ENCODE measurements around the gene ATG10.
A peak's percentile ranks its signal among the peaks of the same experiment; 100 is the strongest.

Gene ATG10

DNA sequence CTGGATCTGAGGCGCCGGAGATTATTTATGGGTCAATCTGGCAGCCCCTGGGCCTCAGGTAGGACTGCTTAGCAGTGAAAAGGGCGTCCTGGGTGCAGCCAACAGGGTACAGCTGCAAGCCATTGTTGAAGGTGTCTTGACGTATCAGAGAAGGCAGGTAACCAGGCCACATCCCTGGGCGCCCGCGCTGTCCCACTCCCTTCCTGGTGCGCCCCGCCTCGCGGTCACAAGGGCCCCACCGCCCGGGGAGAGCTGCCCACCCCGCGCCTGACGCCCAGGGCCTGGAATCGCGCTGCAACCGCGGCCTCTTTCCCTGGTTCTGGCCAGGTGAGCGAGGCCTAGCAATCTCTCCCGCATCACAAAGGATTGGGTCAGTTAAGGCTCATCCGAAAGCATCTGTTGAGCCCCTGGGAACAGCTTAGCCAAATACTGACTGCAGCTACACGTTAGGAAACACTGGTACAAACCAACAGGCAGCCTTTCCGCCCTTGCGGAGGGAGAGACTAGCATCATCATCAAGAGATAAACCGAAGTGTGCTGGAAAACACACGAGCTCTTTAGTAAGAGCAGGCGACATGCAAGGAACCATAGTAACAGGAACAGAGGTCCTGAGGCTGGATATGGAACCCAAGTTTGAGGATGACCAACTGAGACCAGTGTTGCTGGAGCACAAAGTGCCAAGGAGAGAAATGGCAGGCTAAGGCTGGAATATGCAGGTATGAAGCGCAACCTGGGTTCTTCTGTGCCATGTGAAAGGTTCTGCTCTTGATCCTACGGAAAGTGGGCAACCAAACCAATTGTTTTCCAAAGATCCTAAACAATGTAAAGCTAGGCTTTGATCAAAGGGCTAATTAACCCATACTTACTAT lies 302.8 kb downstream of the ATG10 start:
- peak in 1 of 2 donors; percentile 20 for DNase-seq (ENCODE audit: low read depth in 1 of 2, low spot score in 1 of 2)

- DNase-seq (ENCODE audit: low read depth in 1 of 2, low spot score in 1 of 2) = no peak
Measured at GRCh38 chr5:82275216-82275664, 303.4 kb downstream of the ATG10 start.

DNA sequence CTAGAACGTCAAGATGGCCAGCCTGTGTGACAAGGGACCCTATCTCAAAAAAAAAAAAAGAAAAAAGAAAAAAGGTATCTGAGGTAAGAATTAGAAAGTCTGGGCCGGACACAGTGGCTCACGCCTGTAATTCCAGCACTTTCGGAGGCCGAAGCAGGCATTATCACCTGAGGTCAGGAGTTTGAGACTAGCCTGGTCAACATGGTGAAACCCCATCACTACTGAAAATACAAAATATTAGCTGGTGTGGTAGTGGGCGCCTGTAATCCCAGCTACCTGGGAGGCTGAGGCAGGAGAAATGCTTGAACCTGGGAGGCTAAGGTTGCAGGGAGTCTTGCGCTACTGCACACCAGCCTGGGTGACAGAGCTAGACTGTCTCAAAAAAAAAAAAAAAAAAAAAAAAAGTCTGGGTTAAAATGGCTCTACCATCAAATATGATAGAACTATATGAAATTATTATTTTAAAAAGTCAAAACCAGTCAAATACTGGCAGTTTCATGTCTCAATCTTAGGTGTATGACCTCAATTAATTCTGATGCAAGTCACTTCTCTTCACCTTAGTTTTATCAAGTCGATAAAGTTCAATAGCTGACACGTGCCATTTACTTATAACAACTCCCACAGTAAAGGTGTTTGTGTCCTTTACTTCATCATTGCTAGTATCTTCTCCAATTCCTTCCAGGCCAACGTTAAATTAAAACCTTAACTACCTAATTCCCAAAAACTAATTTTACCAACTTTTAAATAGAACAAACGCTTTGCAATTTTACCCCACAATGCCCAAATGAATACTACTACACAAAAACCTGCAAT lies 305.2 kb downstream of the ATG10 start:
- DNase-seq (ENCODE audit: low read depth in 1 of 2, low spot score in 1 of 2) = no peak

- no peak for DNase-seq (ENCODE audit: low read depth in 1 of 2, low spot score in 1 of 2)
Measured at GRCh38 chr5:82277613-82277986, 305.8 kb downstream of the ATG10 start.

DNA sequence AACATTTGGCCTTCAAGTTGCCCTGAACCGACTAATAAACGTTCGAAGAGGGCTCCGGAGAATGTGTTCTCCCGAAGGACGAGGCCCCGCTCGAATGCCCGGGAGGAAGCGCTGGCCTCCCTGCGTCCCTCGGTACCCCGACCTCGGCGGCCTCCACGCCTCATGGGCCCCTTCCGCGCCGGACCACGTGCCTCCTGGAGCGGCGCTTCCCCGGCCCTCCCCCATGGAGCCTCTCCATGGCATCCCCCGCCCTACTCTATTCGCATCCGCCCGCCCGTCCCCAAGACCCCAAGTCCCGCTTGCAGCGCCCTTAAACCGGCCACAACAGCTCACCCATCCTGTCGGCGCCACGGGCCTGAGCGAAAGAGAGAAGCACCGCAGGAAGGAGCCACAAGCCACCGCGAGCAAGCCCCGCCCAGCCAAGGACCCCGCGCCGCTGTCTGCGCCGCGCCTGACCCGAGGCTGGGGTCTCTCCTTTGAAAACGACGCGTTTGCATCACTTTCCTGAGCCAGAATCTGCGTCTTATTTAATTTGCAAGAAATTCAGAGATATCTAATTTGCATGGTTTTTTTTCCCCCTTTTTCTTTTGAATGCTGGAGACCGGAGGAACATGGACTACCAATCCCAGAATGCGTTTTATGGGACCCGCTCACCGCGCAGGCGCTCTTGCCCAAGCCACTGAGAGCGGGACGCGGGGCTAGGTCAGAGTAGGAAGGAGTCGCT lies 306.3 kb downstream of the ATG10 start, which contains the start of gene RPS23:
RPS23 (minus strand) TSS at position 368 of the 724 bp plus-strand sequence; CDS start at position 337, 31 bp downstream.
- peak; percentile 66 to 78 for DNase-seq (ENCODE audit: low read depth in 1 of 2, low spot score in 1 of 2)

DNA sequence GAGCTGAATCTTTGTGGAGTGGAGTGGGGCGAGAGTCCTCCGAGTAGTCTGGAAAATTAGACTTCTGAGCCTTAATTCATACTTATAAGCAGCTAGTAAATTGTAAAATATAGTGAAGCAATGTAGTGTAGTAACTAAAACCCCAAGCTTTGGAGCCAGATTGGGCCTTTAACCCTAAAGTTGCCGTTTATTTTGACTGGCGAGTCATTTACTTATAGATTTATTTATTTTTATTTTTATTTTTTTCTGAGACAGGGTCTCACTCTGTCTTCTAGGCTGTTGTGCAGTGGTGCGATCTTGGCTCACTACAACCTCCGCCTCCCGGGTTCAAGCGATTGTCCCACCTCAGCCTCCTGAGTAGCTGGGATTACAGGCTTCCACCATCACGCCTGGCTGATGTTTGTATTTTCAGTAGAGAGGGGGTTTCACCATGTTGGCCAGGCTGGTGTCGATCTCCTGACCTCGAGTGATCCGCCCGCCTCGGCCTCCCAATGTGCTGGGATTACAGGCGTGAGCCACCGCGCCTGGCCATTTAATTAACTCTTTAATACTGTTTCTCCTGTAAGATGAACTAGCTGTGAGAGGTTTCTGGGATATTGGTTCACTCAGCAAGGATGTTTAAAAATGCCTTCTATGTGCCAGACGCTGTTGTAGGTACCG lies 307.0 kb downstream of the ATG10 start:
- DNase-seq (ENCODE audit: low read depth in 1 of 2, low spot score in 1 of 2) = no peak

GRCh38 chr5:82283893-82284292 lies 312.1 kb downstream of the ATG10 start:
- no peak for DNase-seq (ENCODE audit: low read depth in 1 of 2, low spot score in 1 of 2)

GRCh38 chr5:82285206-82285605 lies 313.4 kb downstream of the ATG10 start:
- no peak for DNase-seq (ENCODE audit: low read depth in 1 of 2, low spot score in 1 of 2)

DNA sequence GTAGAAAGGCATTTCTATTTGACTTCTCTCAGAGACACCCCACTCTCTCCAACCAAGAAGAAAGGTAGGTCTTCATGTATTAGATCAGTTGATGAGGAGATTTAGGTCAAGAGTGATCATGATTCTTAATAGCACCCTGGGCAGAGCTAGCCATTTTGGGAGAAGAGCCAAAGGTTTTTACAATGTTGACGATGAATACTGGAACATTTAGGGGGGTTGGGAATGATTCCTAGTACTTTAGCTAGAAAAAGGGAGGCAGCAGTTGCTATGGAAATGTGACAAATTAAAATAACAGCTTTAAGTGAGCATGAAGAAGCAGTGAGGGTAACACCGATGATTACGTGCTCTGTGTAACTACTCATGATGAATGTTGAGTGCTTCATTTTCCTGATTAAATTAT lies 315.8 kb downstream of the ATG10 start:
- no peak for DNase-seq (ENCODE audit: low read depth in 1 of 2, low spot score in 1 of 2)

GRCh38 chr5:82290005-82290404 lies 318.2 kb downstream of the ATG10 start:
- DNase-seq (ENCODE audit: low read depth in 1 of 2, low spot score in 1 of 2) = no peak

DNA sequence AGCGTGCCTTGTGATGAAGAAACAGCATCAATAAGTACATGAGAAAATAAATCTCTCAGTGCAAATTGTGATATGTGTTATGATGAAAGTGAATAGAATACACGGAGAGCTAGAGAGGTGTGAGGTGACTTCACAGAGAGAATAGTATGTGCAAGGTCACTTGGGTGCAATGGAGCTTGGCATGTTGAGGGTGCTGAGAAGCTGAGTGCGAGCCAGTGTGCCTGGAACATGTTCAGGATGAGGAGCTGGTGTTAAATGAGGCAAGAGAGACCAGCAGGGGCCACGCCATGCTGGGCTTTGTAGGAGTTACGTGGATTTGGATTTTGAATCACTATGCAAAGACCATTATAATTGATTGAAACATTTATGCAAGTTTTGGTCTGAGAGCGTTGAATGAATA lies 319.1 kb downstream of the ATG10 start:
- no peak for DNase-seq (ENCODE audit: low read depth in 1 of 2, low spot score in 1 of 2)

DNA sequence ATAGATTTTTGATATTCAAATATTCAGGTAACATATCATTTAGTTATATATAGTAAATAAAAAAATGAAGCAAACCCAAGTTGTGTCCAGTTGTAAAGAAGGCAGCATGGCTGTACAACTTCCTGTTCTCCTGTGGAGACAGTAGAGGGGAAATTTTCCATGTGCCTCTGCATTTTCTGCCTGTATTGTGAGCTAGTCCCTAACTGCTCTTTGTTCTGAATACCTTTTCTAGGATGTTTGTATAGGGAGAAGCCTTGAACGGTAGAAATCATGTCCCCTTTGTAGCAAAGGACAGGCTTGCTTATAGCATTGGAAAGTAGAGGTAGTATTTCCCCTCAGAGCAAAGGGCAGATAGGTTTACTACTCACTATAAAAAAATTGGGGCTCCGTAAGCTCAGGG lies 319.6 kb downstream of the ATG10 start:
- no peak for DNase-seq (ENCODE audit: low read depth in 1 of 2, low spot score in 1 of 2)

DNA sequence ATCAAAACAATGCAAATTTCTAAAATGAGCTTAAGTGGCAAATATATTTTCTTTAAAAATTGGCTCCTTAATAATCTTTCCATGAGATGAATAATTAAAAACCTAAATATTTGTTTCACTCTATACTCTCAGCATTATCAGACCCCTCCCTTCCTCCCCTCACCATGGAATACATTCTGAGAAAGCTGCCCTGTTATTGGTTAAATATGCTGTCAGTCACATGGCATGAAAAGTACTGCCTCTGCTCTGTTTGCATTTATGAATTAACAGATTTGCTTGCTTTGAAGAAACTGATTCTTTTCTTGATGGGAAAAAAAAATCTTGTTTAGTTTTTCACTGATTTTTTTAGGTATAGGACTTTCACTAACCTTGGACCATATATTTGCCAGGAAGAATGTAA lies 323.3 kb downstream of the ATG10 start:
- DNase-seq (ENCODE audit: low read depth in 1 of 2, low spot score in 1 of 2) = no peak

GRCh38 chr5:82295959-82296531 lies 324.2 kb downstream of the ATG10 start:
- no peak for DNase-seq (ENCODE audit: low read depth in 1 of 2, low spot score in 1 of 2)

DNA sequence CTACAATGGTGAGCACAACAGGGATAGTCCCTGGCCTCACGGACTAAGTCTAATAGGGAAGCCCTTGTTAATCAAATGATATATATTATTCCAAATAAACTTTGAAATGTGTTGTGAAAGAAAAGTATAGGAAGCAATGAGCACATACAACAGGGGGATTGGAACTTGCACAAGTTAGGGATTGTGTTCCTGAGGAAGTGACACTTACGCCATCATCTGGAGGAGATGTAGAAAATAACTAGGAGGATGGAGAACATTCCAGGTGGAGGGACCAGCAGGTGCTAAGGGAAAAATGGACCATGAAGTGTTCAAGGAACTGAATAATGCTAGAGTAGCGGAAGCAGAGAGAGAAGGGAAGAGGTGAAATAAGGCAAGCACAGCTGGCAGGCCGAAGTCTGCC lies 325.1 kb downstream of the ATG10 start:
- DNase-seq (ENCODE audit: low read depth in 1 of 2, low spot score in 1 of 2) = no peak

GRCh38 chr5:82297711-82298110 lies 325.9 kb downstream of the ATG10 start:
- DNase-seq (ENCODE audit: low read depth in 1 of 2, low spot score in 1 of 2) = no peak

GRCh38 chr5:82298668-82299067 lies 326.8 kb downstream of the ATG10 start:
- no peak for DNase-seq (ENCODE audit: low read depth in 1 of 2, low spot score in 1 of 2)

GRCh38 chr5:82301190-82301589 lies 329.4 kb downstream of the ATG10 start:
- DNase-seq (ENCODE audit: low read depth in 1 of 2, low spot score in 1 of 2) = no peak
